CD4-positive, alpha-beta T cell treated with Interleukin-12 subunit alpha and Interleukin-12 subunit beta, for 1 hour (primary cell): Measurements from ENCODE around the gene URI1.

Experiments
- DNase-seq: peaks from one replicate; pipeline ENCODE4 v3.0.0-alpha.2; 2020

The URI1 gene

GRCh38 chr19:30060531-30061222 is 118.6 kb downstream of the URI1 start:
- no peak for DNase-seq

DNA sequence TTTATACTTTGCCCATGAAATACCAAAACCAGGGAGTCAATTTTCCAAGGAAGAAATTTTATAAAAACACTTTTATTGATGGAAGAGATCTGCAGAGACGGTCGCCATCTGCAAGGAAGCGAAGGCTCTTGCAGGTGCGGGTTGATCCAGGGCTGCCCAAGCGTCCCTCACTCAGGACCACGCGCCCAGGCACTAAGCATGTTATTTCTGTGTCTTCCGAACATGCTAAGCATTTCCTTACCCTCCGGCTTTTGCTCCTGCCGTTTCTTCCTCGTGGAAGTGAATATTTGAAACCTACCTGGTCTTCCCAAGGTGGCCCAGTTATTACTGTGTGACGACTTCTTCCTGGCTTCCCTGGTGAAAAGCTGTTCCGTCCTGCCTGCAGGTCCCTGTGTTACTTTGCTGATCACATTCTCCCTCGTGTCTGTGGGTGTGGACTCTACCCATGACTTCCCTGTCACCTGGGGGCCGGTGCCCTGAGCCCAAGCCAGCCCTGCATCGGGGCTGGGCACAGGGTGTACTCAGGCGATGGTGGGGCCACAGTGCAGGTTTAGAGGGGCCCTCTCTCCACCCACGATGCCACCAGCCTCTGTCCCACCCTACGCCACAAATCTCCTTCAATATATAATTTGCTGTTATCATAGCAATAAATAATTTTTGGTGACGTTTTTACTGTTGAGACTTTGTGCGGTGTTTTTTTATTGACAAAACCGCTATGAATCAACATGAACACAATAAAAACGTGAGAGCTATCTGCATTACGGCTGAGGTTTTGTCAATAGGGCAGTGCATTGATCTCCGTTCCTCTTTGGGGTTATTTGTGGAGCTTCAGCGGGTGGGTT is 119.4 kb downstream of the URI1 start:
- no peak for DNase-seq

GRCh38 chr19:30062065-30062906 is 120.2 kb downstream of the URI1 start:
- DNase-seq: no peak

DNA sequence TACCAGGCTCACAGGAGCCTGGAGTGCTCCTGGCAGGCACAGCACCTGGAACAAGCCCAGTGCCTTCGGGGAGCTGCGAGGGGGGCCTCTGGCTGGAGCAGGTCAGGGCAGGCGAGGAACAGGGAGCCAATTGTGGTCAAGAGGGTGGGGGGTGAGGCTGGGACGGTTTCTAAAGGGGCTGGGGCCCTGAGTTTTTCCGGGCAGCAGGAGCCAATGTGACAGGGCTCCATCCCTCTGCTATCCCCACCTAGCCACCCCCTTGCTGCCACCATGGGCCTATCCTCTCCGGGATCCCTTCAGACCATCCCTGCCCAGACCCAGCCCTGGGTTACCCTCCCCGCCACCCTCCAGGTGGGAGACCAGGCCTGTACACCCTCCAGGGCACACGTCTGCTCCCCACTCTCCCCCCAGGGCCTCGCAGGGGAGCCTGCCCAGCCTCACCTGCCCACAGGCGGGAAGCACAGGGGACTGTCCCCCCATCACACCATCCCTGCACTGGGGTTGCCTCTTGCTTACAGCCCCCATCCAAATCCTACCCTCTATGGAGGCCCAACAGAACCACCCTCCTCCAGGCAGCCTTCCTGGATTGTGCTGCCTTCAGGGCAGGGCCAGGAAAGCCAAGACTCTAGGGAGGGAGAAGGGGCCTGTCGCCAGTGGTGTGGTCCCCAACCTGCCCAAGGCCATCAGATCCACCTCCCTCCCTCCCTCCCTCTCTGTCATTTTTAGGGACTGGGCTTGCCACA is 121.0 kb downstream of the URI1 start:
- no peak for DNase-seq

- DNase-seq: no peak
Observed at GRCh38 chr19:30063650-30064347, 121.8 kb downstream of the URI1 start.

DNA sequence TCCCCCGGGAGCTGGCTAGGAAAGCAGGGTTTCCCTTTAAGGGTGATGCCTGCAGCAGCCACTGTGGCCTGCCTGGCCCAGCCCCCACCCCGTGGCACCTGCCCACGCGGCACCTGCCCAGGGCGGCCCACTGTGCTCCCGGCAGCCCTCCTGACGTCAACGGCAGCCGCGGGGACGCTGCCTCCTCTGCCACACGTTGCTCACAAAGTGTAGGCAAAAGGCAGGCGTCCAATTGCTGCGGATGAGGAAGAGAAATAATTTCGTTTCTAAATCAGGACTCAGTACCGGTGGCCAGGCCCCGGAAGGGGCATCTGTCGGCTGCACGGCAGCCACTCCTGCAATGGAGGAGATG is 122.3 kb downstream of the URI1 start:
- no peak for DNase-seq

- DNase-seq: no peak
Observed at GRCh38 chr19:30064771-30065494, 122.9 kb downstream of the URI1 start.

DNA sequence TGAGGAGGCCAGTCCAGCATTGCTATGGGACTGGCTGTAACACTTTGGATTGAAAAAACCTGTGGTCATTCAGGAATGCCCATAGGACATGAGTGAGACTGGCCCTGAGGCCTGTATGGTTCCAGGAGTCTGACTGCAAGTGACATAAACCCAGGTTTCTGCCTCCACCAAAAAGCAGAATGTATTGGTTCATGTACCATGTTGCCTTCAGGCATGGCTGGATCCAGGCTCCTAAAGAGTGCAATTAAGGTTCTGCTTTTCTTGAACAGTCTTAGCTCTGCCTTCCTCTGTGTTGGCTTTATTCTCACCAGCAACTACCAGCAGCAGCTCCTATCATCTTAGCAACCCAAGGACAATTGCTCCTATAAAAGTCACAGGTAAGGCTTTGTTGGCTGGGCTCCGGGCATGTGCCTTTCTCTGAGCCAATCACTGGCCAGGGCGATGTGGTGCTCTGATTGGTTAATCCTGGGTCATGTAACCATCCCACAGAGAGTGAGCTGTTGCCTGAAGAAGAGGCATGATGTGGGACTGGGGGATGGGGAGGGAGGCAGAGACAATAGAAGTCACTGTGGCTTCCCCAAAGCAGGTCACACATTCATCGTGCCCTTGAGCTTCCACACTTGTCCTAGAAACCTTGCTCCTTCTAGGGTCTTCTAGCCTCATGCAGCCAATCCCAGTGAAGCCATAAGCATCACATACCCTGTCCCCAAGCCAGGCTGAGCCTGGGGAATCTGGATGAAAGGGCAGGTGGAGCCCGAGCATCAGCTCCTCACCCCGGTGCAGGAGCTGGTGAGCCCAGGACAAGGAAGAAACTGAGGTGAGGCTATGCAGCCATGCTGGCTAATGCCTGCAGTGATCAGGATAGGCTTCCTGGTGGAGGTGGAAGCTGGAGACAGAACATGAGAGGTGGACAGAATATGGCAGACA is 123.9 kb downstream of the URI1 start:
- DNase-seq: no peak
